ENCODE data around the gene ANTXR1. TPM values are rescaled to one million over a fixed set of nuclear protein-coding genes. Genes with fewer than 3 reads are reported as not detected.

Gene ANTXR1
- total RNA-seq, 2 experiments from 2014 or later = 0.05 to 0.23 TPM

DNA sequence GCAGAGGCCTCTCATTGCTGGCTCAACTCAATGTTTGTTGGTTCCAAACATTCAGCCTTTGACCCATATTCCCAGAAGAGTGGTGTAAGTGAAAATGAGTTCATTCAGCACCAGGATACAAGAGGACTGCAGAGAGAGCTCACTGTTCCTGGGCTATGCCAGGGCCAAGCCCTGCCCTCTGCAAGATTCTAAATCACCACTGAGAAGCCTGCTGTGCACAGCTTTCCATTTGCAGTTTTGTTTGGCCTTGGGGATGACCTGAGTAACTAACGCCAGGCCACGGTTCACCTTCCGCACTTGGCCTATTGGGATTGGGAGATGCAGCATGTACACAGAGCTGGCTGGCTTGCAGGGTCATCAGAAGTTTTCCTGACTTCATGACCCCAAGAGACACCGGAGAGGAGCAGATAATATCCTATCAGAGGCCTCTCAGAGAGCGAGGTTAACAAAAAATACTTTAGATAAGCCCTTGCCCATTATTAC lies 25.9 kb upstream of the ANTXR1 start:
- H3K4me3 Mint-ChIP-seq = no peak overlapping the region
- H3K9me3 Mint-ChIP-seq = no peaks in the 10 kb centered on the region
- no peaks in the 10 kb centered on the region for H3K36me3 Mint-ChIP-seq (ENCODE audit: low read depth)
- H3K27ac Mint-ChIP-seq = no peak overlapping the region
- CTCF ChIA-PET = no interaction called here
- POLR2A ChIA-PET = no interaction called here
- no peak for DNase-seq
- H3K4me1 Mint-ChIP-seq = no peaks in the 10 kb centered on the region
- H3K27me3 Mint-ChIP-seq = peaks cover 28% of the 10 kb centered on the region

DNA sequence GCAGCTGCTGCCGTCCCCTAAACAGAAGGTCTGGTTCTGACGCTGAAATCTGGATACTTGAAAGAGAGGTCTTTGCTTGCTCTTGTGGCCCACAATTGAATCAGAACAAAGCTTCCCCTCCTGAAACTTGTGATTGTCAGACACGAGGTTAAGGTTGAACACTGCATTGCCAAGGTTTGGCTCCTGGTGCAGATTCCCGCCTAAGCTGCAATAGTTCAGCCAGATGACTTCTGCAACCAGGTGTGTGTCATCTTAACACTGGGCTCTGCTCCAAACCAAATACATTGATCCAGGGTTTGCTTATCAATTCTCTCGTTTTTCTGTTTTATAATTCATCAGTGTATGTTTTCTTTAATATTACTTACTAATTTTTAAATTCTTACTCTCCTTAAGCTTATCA lies 23.9 kb upstream of the ANTXR1 start:
- Mint-ChIP-seq H3K4me3 (no peak overlapping the region), H3K27me3 (peaks cover 33% of the 10 kb centered on the region), H3K27ac (no peak overlapping the region), H3K4me1 (no peaks in the 10 kb centered on the region), H3K9me3 (no peaks in the 10 kb centered on the region), H3K36me3 (ENCODE audit: low read depth) (no peaks in the 10 kb centered on the region)
- CTCF ChIA-PET = no interaction called here
- DNase-seq = no peak
- POLR2A ChIA-PET = no interaction called here

DNA sequence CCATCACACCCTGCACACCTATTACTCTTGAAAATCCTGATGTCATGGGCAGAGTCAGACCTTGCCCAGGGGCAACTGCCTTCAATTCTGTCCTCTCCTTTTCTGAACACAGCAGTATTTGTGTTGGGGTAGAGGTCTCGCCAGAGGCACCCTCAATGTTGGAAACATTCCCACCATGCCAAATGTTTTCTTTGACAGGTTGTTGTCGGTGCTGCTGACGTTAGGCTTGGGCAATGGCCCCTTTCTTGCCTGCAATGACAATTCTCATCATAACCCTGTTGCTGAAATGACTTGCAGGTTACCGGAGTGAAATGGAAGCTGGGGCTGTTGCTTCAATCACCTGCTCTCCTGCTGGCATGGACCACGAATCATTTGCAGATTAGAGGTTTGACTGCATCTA lies 20.6 kb upstream of the ANTXR1 start:
- CTCF ChIA-PET = no interaction called here
- Mint-ChIP-seq H3K9me3 (no peaks in the 10 kb centered on the region), H3K4me3 (no peak overlapping the region), H3K27me3 (peaks cover 34% of the 10 kb centered on the region), H3K4me1 (no peaks in the 10 kb centered on the region), H3K27ac (no peak overlapping the region), H3K36me3 (ENCODE audit: low read depth) (no peaks in the 10 kb centered on the region)
- POLR2A ChIA-PET = no interaction called here
- DNase-seq = no peak

DNA sequence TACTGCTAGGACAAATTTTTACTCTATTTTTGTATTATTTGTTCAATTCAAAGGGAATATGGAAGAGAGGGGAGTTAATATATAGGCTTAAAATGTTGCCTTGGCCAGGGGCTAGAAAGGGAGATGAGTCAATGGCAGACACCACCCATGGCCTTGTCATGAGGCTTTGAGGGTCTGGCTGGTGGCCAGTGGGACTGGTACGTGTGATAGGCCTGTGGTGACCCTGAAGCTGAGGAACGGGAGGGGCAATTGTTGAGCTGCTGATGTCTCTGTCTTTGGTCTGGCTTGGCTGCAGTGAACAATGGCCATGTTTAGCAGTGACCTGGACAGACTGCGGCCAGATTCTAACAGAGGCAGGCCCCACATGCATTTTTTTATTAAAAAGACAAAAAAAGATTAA lies 20.0 kb upstream of the ANTXR1 start:
- Mint-ChIP-seq H3K27ac (no peak overlapping the region), H3K27me3 (peaks cover 34% of the 10 kb centered on the region), H3K4me1 (no peaks in the 10 kb centered on the region), H3K36me3 (ENCODE audit: low read depth) (no peaks in the 10 kb centered on the region), H3K4me3 (no peak overlapping the region), H3K9me3 (no peaks in the 10 kb centered on the region)
- CTCF ChIA-PET = no interaction called here
- POLR2A ChIA-PET = no interaction called here
- DNase-seq = no peak

DNA sequence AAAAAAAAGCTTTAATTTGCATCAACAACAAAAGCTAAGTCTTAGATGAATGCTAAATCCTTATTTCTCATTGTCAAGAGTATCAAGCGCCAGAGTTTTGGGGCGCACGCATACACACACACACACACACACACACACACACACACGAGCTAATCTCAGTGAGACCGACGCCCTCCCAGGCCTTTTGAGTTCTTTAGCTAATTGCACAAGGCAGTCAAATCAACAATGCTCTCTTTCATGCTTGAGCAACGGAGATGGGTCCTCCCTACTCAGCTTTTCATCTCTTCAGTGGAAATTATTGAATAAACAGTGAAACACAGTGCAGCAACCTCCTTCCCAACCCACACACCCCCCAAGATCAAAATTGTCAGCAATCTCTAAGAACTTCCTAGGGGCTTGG lies 19.3 kb upstream of the ANTXR1 start:
- no peak for DNase-seq
- H3K4me1 Mint-ChIP-seq = no peaks in the 10 kb centered on the region
- H3K27me3 Mint-ChIP-seq = peaks cover 39% of the 10 kb centered on the region
- no peak overlapping the region for H3K4me3 Mint-ChIP-seq
- CTCF ChIA-PET = interaction anchor here (0.6 to 1.2 kb wide), 4 partner anchors 17 to 219 kb away, joined by 3 to 4 read pairs (median 3); no protein-coding TSS in a partner anchor
- H3K9me3 Mint-ChIP-seq = no peaks in the 10 kb centered on the region
- POLR2A ChIA-PET = no interaction called here
- no peak overlapping the region for H3K27ac Mint-ChIP-seq
- no peaks in the 10 kb centered on the region for H3K36me3 Mint-ChIP-seq (ENCODE audit: low read depth)

DNA sequence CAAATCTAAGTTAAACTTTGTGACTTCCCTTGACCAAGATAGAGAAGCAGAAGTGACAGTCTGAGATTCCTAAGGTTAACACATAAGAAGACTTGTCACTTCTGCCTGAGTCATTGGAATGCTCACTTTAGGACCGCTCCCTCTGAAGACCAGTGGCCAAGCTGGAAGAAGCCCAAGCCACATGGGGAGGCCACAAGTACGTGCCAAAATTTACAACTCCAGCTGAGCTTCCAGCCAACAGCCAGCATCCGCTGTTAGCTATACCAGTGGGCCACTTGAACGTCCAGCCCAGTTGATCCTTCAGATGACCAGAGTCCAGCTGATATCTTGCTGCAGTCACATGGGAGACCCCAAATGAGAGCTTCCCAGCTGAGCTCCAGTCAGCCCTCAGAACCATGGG lies 18.1 kb upstream of the ANTXR1 start:
- H3K4me1 Mint-ChIP-seq = no peaks in the 10 kb centered on the region
- no peak overlapping the region for H3K4me3 Mint-ChIP-seq
- no peaks in the 10 kb centered on the region for H3K36me3 Mint-ChIP-seq (ENCODE audit: low read depth)
- CTCF ChIA-PET = no interaction called here
- no peak for DNase-seq
- peaks cover 31% of the 10 kb centered on the region for H3K27me3 Mint-ChIP-seq
- no peak overlapping the region for H3K27ac Mint-ChIP-seq
- POLR2A ChIA-PET = no interaction called here
- no peaks in the 10 kb centered on the region for H3K9me3 Mint-ChIP-seq

DNA sequence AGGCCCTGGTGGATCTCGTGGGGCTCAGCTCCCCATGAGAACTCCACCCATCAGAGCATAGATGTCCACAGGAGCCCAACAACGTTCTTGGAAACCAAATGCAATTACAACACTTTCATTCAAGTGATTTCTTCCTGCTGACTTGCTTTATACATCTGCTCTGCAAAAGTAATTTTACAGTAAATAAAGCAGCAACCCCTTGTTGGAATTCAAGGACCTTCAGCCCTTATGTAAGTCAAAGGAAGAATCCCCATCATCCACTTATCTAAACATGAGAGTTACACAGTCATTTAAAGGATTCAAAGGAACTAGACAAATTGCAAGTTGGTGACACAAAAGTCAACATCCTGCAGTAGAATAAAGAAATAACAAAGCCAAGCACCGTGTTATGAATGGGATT lies 17.1 kb upstream of the ANTXR1 start:
- POLR2A ChIA-PET = no interaction called here
- DNase-seq = no peak
- CTCF ChIA-PET = no interaction called here
- Mint-ChIP-seq H3K27me3 (peaks cover 33% of the 10 kb centered on the region), H3K9me3 (no peaks in the 10 kb centered on the region), H3K4me3 (no peak overlapping the region), H3K27ac (no peak overlapping the region), H3K36me3 (ENCODE audit: low read depth) (no peaks in the 10 kb centered on the region), H3K4me1 (no peaks in the 10 kb centered on the region)

DNA sequence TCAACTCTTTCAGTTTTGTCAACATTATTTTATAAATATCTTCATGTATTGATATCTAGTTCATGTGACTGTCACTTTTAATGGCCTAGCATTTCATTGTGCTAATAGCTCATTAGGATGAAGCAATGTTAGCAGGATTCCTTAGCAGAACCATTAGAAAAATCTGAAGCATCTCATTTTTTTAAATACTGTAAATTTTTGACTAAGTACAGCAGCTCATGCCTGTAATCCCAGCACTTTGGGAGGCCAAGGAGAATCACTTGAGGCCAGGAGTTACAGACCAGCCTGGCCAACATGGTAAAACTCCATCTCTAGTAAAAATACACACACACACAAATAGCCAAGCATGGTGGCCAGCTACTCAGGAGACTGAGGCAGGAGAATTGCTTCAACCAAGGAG lies 15.6 kb upstream of the ANTXR1 start:
- DNase-seq = no peak
- Mint-ChIP-seq H3K36me3 (ENCODE audit: low read depth) (no peaks in the 10 kb centered on the region), H3K4me3 (no peak overlapping the region), H3K9me3 (peaks cover 3% of the 10 kb centered on the region), H3K4me1 (no peaks in the 10 kb centered on the region), H3K27ac (no peak overlapping the region), H3K27me3 (peaks cover 39% of the 10 kb centered on the region)
- POLR2A ChIA-PET = no interaction called here
- CTCF ChIA-PET = interaction anchor here (0.7 kb wide), 1 partner anchor 15 kb away, joined by 3 read pairs; no protein-coding TSS in a partner anchor

DNA sequence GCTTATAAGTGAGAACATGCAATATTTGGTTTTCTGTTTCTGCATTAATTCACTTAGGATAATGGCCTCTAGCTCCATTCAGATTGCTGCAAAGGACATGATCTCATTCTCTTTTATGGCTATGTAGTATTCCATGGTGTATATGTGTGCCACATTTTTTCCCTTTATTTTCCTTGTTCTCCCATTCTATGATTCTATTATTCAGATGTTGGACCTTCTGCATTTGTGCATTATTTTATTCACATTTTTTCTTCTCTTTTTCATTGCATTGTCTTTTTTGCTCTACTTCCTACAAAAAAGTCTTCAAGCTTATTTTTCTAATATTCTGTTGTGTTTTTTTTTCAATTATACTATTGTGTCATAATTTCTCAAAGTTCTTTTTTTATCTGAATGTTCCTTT lies 11.1 kb upstream of the ANTXR1 start:
- no peaks in the 10 kb centered on the region for H3K36me3 Mint-ChIP-seq (ENCODE audit: low read depth)
- H3K4me1 Mint-ChIP-seq = no peaks in the 10 kb centered on the region
- H3K27ac Mint-ChIP-seq = no peak overlapping the region
- H3K4me3 Mint-ChIP-seq = no peak overlapping the region
- peaks cover 3% of the 10 kb centered on the region for H3K9me3 Mint-ChIP-seq
- ChIA-PET POLR2A (no interaction called here), CTCF (interaction anchor here (0.7 kb wide), 1 partner anchor 21 kb away, joined by 4 read pairs; no protein-coding TSS in a partner anchor)
- peaks cover 50% of the 10 kb centered on the region for H3K27me3 Mint-ChIP-seq
- DNase-seq = no peak

DNA sequence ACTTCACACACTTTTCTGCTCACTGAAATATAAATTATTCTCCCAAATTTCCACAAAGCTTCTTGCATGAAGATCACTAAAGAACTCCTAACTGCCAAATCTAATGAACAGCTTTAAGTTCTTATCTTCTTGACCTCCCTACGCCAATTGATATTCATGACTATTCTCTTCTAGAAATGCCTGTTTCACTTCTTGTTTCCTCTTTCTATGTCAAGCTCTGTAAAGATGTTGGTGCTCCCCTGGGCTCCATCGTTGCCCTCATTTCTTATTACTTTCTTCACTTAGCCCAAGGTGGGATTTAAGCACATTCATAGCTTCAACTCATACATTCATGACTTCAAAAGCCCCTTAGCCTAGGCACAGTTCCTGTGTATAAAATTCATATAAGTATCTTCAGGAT lies 9.2 kb upstream of the ANTXR1 start:
- Mint-ChIP-seq H3K36me3 (ENCODE audit: low read depth) (no peaks in the 10 kb centered on the region), H3K27me3 (peaks cover 53% of the 10 kb centered on the region), H3K4me1 (no peaks in the 10 kb centered on the region), H3K4me3 (no peak overlapping the region), H3K27ac (no peak overlapping the region), H3K9me3 (peaks cover 3% of the 10 kb centered on the region)
- ChIA-PET CTCF (no interaction called here), POLR2A (no interaction called here)
- DNase-seq = no peak

DNA sequence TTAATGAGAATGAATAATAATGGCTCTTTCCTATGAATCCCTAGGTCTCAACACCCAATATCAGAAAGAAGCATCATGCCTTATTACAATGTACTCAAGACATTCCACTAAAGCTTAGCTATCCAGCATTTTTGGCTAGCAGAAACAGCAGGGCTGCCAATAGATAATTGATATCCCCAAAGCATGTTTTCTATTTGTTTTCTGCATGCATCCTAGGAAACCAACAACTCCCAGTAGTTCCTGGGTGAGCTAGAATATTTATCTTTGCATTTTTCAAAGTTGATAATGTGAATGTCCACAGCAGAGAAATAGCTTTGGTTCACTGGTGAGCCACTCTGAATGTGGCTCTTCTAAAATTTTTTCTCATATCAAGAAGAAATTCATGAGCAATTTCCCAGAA lies 5.8 kb upstream of the ANTXR1 start:
- Mint-ChIP-seq H3K4me1 (no peaks in the 10 kb centered on the region), H3K27me3 (peaks cover 63% of the 10 kb centered on the region), H3K36me3 (ENCODE audit: low read depth) (no peaks in the 10 kb centered on the region), H3K27ac (no peak overlapping the region), H3K9me3 (peaks cover 3% of the 10 kb centered on the region), H3K4me3 (no peak overlapping the region)
- POLR2A ChIA-PET = no interaction called here
- CTCF ChIA-PET = no interaction called here
- DNase-seq = no peak

DNA sequence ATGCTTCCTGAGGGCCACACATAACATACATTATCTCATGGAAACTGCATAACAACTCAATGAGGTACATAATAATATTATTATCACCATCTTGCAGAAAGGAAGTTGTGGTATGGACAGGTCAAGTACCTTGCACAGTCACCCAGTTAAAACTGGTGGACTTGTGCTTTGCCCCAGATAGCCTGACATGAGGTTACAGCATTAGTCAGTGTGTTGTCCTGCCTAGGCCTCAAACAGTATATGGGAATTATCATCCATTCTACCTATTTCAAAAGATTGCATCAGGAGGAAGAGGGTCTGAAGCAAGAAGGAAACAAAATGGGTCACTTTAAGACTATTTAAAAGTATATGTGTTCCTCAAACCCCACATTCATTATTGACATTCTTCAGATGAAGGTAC lies 5.4 kb upstream of the ANTXR1 start:
- Mint-ChIP-seq H3K27ac (no peak overlapping the region), H3K4me3 (no peak overlapping the region), H3K4me1 (peaks cover 3% of the 10 kb centered on the region), H3K36me3 (ENCODE audit: low read depth) (no peaks in the 10 kb centered on the region), H3K27me3 (peaks cover 64% of the 10 kb centered on the region), H3K9me3 (no peaks in the 10 kb centered on the region)
- ChIA-PET POLR2A (no interaction called here), CTCF (no interaction called here)
- DNase-seq = no peak

DNA sequence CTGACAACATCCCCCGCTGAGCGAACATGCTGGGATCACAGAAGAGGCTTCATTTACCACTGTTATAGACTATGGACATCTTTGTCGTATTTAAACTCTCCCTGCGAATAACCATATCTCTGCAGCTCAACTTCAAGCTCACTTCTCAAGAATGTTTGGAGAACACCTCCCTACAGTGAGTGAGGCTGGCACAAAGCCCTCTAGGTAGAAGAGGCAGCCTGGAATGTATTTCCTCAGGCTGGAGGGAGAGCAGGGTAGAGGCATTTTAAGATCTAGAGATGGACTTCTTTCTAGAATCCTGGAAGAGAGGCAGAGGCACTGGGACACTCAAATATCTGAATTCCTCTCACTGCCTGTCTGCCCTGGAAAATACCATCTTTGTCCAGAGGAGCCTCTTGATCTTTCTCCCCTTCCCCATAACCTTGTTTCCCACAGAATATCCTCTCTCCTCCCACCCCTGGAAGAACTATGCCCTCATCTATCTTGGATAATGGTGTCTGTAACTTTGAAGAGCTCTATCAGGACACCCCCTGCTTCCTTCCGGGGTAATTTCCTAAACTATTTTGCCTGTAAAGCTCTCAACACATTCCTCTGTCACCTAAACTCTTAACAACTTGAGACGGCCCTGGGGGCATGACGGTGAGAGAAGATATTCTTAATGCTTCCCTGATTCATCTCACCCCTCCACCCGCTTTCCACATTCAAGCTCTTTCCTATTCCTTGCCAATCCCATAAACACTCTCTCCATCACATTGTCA lies 2.4 kb upstream of the ANTXR1 start:
- Mint-ChIP-seq H3K27me3 (peaks cover 77% of the 10 kb centered on the region), H3K27ac (no peak overlapping the region), H3K9me3 (no peaks in the 10 kb centered on the region), H3K4me1 (peaks cover 18% of the 10 kb centered on the region), H3K4me3 (no peak overlapping the region), H3K36me3 (ENCODE audit: low read depth) (no peaks in the 10 kb centered on the region)
- POLR2A ChIA-PET = no interaction called here
- DNase-seq = no peak
- CTCF ChIA-PET = no interaction called here

DNA sequence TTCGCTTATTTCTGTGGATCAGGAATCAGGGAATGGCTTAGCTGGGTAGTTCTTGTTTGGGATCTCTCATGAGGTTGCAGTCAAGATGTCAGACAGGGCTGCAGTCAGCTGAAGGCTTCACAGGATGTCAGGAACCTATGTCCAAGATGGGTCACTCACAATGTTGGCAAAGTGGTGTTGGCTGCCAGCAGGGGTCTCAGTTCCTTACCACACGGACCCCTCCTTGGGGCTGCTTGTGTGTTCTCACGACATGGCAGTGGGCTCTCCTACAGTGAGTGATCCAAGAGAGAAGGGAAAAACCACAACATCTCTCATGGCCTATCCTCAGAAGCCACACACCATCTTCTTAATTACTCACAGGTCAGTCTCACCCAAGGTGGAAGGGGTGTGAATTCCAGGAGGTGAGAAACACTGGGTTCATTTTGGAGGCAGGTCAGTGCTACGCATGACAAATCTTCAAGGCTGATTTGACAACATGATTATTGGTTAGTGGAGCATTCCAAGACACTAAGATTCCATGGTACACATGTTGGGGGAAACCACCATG lies 1.3 kb upstream of the ANTXR1 start:
- Mint-ChIP-seq H3K36me3 (ENCODE audit: low read depth) (no peaks in the 10 kb centered on the region), H3K27me3 (peaks cover 70% of the 10 kb centered on the region), H3K4me3 (no peak overlapping the region), H3K27ac (no peak overlapping the region), H3K4me1 (peaks cover 18% of the 10 kb centered on the region), H3K9me3 (no peaks in the 10 kb centered on the region)
- no peak for DNase-seq
- ChIA-PET POLR2A (no interaction called here), CTCF (interaction anchor here (1.0 kb wide), 1 partner anchor 15 kb away, joined by 3 read pairs; no protein-coding TSS in a partner anchor)
